CD8-positive, alpha-beta memory T cell (primary cell): Measurements from ENCODE around the gene ADAMTS7. TPM values are rescaled to one million over a fixed set of nuclear protein-coding genes. Genes with fewer than 3 reads are reported as not detected.
"Not testable (repeated sequence)": the region's sequence is repeated elsewhere in the genome, so short reads cannot be mapped to it uniquely, and the experiment has no call there.

Source experiments
- CTCF ChIA-PET: fragments of 350-600 bp; sonication (Branson Sonifier 250); formaldehyde crosslinking; loops from one replicate; lab custom pipeline; 2021; ENCODE audit warnings: antibody characterized with exemption; lab: Charles Lee
- POLR2A ChIA-PET: fragments of 350-600 bp; sonication (Branson Sonifier 250); formaldehyde crosslinking; loops from one replicate; lab custom pipeline; 2021; ENCODE audit warnings: antibody characterized with exemption; lab: Charles Lee
- DNase-seq, 5 donors: peaks; one replicate each; pipeline versions ENCODE4 v3.0.0 to v3.0.0-alpha.2; 2020 to 2022; ENCODE audit warnings: mixed read lengths in 1 of 5
- H3K27ac ChIP-seq: one replicate; pipeline ENCODE4 v1.7.0; 2013; ENCODE audit warnings: low read depth, mild to moderate bottlenecking, low read length, moderate library complexity
- H3K27me3 ChIP-seq: 2 replicates; pipeline ENCODE4 v1.7.0; 2013; ENCODE audit warnings: low read length, mild to moderate bottlenecking; ENCODE audit not compliant: insufficient read depth, poor library complexity, severe bottlenecking
- H3K36me3 ChIP-seq: 2 replicates; pipeline ENCODE4 v1.7.0; 2013; ENCODE audit warnings: mild to moderate bottlenecking, low read length, moderate library complexity; ENCODE audit not compliant: insufficient read depth
- H3K4me1 ChIP-seq: 2 replicates; pipeline ENCODE4 v1.7.0; 2013; ENCODE audit warnings: mild to moderate bottlenecking, low read length, moderate library complexity; ENCODE audit not compliant: insufficient read depth
- H3K4me3 ChIP-seq: 2 replicates; pipeline ENCODE4 v1.7.0; 2013; ENCODE audit warnings: mild to moderate bottlenecking, low read length
- H3K9me3 ChIP-seq: 2 replicates; pipeline ENCODE4 v1.7.0; 2013; ENCODE audit warnings: mild to moderate bottlenecking, low read length
- H3K27ac Mint-ChIP-seq, 8 donors: one replicate each; pipeline ENCODE4 v1.8.0; 2020 to 2021; ENCODE audit warnings: mixed read lengths in 8 of 8, mild to moderate bottlenecking in 6 of 8, inconsistent platforms in 3 of 8, moderate library complexity in 3 of 8
- H3K27me3 Mint-ChIP-seq, 2 donors: one replicate each; pipeline ENCODE4 v1.8.0; 2020 to 2021; ENCODE audit warnings: mixed read lengths in 2 of 2, mild to moderate bottlenecking in 1 of 2, moderate library complexity in 1 of 2
- H3K36me3 Mint-ChIP-seq, 3 donors: one replicate each; pipeline ENCODE4 v1.8.0; 2020 to 2021; ENCODE audit warnings: mixed read lengths in 3 of 3, inconsistent platforms in 1 of 3, mild to moderate bottlenecking in 1 of 3
- H3K4me1 Mint-ChIP-seq, 3 donors: one replicate each; pipeline ENCODE4 v1.8.0; 2020 to 2021; ENCODE audit warnings: mixed read lengths in 3 of 3, inconsistent platforms in 1 of 3, mild to moderate bottlenecking in 1 of 3
- H3K4me3 Mint-ChIP-seq, 7 donors: one replicate each; pipeline ENCODE4 v1.8.0; 2020 to 2021; ENCODE audit warnings: mixed read lengths in 7 of 7, mild to moderate bottlenecking in 6 of 7, moderate library complexity in 4 of 7, inconsistent platforms in 2 of 7
- H3K9me3 Mint-ChIP-seq, 5 donors: one replicate each; pipeline ENCODE4 v1.8.0; 2020 to 2022; ENCODE audit warnings: mixed read lengths in 5 of 5, mild to moderate bottlenecking in 3 of 5, moderate library complexity in 2 of 5, inconsistent platforms in 1 of 5
- polyA plus RNA-seq: library from polyadenylated mRNA; unstranded; fragments of 300-500 nt; fragmentation: Illumina TruSeq; gene quantifications from one replicate; pipeline ENCODE4 v1.2.3, GENCODE V29; 2021
- total RNA-seq, 2 experiments: library from RNA; stranded (reverse); gene quantifications; one replicate each; pipeline ENCODE4 v1.2.3, GENCODE V29; 2021

ADAMTS7 gene
- total and polyA plus RNA-seq, 3 experiments from 2014 or later = 0.07 to 0.13 TPM; not detected in 1

DNA sequence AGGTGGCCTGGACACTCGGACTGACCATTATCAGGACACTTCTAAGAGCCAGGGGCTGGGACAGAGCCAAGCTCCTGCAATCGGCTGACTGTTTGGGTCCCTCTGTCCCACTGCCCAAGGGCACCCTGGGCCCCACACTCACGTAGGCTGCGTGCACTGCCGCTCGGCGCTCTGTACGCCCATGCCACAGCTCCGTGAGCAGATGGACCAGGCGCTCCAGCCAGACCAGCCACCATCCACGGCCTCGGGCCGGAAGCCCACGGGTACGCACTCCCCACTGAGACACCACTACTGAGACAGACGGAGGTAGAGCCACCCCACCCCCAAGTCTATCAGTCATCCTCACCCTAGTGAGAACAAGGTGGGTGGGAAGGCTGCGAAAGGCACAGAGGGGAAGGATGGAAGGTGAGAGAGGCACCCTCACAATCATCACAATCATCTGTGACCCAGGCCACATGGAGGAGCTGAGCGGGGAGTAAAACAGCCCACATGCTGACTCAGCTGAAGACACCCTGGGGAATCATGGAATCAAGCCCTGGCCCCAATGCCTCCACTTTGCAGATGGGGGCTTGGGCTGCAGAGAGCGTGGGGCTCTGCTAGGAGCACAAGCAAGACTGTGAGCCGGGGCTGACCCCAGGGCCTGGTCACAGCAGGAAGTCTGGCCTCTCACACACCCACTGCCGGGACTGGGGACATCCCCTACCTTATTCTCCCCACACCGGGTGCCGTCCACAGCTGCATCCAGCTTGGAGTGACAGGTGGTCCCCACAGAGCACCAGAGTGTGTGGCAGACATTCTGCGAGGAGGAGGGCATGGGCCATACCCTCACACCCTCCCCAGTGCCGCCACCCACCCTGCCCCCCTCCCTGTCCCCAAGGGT is 35.0 kb downstream of the ADAMTS7 start:
- H3K4me3 Mint-ChIP-seq, H3K36me3 Mint-ChIP-seq, H3K27ac Mint-ChIP-seq, POLR2A ChIA-PET, CTCF ChIA-PET, H3K27me3 ChIP-seq, H3K4me1 Mint-ChIP-seq, DNase-seq, H3K9me3 Mint-ChIP-seq, H3K27ac ChIP-seq, H3K27me3 Mint-ChIP-seq, H3K9me3 ChIP-seq, H3K36me3 ChIP-seq, H3K4me3 ChIP-seq, H3K4me1 ChIP-seq: not testable (repeated sequence)

DNA sequence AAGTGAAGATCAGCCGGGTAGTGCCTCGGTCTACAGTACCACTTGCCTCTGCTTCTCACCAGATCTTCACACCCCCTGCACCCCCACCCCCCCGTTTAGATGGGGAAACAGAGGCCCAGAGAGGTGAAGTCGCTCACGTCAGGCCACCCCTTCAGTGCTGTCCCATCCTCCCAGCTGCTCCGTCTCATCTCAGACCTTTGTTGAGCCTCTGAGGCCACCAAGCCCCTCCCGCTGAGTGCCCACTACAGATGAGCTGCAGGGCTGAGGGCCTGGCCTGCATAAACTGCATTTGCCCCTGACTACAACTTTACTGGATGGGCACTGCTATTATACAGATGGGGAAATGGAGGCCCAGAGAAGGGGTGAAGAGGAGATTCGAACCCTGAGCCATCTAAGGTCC is 35.8 kb downstream of the ADAMTS7 start:
- no peak overlapping the region for H3K4me3 ChIP-seq
- H3K27me3 ChIP-seq = no peaks in the 10 kb centered on the region
- Mint-ChIP-seq H3K9me3 (no peaks in the 10 kb centered on the region), H3K27me3 (peaks cover 3 to 8% of the 10 kb centered on the region in 2 donors), H3K27ac (no peak overlapping the region), H3K4me1 (no peaks in the 10 kb centered on the region), H3K36me3 (no peaks in the 10 kb centered on the region), H3K4me3 (no peak overlapping the region)
- ChIA-PET CTCF (no interaction called here), POLR2A (no interaction called here)
- no peaks in the 10 kb centered on the region for H3K36me3 ChIP-seq
- no peak overlapping the region for H3K27ac ChIP-seq
- DNase-seq = no peak
- H3K4me1 ChIP-seq = no peaks in the 10 kb centered on the region
- no peaks in the 10 kb centered on the region for H3K9me3 ChIP-seq

DNA sequence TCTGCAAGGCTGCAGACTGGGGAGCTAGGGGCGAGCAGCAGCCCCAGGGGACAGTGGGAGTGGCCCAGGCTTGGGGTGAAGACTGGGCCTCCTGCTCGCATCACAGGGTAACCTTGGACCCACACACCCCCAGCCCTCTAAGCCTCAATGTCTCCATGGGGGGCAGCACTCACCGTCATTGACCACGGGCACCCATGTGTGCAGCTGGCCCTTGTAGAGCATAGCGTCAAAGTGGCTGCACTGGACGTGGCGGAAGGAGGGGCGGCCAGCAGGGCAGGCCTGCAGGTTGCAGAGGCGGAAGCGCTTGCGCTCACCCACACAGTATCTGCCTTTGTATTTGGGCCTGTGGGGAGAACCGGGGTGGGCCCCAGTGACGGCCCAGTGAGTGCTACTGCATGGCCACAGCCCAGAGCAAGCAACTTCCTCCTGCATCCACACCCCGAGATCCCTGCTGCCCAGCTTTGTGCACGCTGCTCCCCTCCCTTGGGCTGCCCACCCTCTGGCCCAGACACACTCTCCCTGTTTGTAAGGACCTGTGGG is 36.7 kb downstream of the ADAMTS7 start:
- H3K4me3 ChIP-seq, H3K4me1 ChIP-seq, H3K27ac ChIP-seq, CTCF ChIA-PET, H3K27me3 Mint-ChIP-seq, H3K36me3 ChIP-seq, H3K36me3 Mint-ChIP-seq, H3K4me3 Mint-ChIP-seq, H3K9me3 Mint-ChIP-seq, H3K27me3 ChIP-seq, H3K9me3 ChIP-seq, H3K4me1 Mint-ChIP-seq, DNase-seq, H3K27ac Mint-ChIP-seq: not testable (repeated sequence)
- POLR2A ChIA-PET = interaction anchor here (0.6 kb wide), 1 partner anchor 1474 kb away, joined by 3 read pairs; no protein-coding TSS in a partner anchor

DNA sequence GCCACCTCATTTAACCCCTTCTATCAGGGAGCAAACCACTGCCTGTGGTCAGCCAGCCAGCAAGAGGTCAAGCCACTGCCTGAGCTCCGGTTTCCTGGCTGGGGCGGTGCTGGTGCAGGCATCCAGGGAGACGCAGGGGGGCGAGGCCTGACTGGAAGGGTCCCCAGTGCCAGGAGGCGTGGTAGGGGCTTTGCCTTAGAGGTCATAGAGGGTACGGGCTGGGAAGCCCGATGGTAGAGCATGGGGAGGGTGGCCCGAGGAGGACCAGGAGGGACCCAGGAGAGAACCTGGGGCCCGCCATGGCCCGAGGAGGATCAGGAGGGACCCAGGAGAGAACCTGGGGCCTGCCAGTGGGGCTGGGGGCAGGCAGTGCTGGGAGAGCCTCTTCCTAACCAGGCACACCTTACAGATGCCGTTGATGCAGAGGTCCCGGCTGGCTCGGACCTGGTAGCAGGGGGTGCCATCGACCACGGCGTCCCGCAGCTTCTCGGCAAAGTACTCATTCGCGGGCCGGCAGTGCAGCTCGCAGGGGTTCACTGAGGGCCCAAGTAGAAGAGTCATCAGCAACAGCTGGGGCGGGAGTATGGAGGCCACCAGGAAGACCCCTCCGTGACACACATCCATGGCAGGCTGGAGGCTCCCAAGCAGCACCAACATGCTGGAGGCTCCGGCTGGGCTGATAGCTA is 37.4 kb downstream of the ADAMTS7 start:
- H3K27me3 Mint-ChIP-seq, CTCF ChIA-PET, H3K27ac ChIP-seq, H3K4me1 Mint-ChIP-seq, DNase-seq, H3K4me3 Mint-ChIP-seq, H3K4me1 ChIP-seq, POLR2A ChIA-PET, H3K36me3 Mint-ChIP-seq, H3K9me3 ChIP-seq, H3K27me3 ChIP-seq, H3K9me3 Mint-ChIP-seq, H3K27ac Mint-ChIP-seq, H3K36me3 ChIP-seq, H3K4me3 ChIP-seq: not testable (repeated sequence)

DNA sequence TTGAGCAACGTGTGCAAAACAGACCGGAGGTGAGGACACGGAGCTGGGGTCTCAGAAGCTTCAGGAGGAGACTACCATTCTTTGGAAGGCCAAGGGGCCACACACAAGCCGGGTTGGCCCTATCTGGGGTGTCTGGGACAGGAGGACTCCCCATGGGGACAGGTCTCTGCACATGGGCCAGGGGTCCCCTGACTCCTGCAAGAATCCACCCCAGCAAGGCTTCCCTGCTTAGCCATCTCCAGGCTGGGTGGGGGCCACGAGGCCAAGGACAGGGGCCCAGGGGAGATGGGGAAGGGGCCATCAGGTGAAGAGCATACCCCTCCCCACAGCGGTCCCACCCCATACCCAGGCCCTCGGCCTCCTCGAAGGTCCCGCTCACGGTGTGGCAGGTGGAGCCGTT is 38.5 kb downstream of the ADAMTS7 start:
- no peak for DNase-seq
- ChIA-PET CTCF (no interaction called here), POLR2A (no interaction called here)
- no peak overlapping the region for H3K4me3 ChIP-seq
- Mint-ChIP-seq H3K27ac (peak overlapping the region in 1 of 8 donors; percentile 29), H3K4me1 (no peaks in the 10 kb centered on the region), H3K9me3 (no peaks in the 10 kb centered on the region), H3K27me3 (peaks cover 3 to 4% of the 10 kb centered on the region in 2 donors), H3K4me3 (no peak overlapping the region), H3K36me3 (no peaks in the 10 kb centered on the region)
- H3K36me3 ChIP-seq = no peaks in the 10 kb centered on the region
- no peaks in the 10 kb centered on the region for H3K4me1 ChIP-seq
- H3K27me3 ChIP-seq = no peaks in the 10 kb centered on the region
- no peaks in the 10 kb centered on the region for H3K9me3 ChIP-seq
- no peak overlapping the region for H3K27ac ChIP-seq

DNA sequence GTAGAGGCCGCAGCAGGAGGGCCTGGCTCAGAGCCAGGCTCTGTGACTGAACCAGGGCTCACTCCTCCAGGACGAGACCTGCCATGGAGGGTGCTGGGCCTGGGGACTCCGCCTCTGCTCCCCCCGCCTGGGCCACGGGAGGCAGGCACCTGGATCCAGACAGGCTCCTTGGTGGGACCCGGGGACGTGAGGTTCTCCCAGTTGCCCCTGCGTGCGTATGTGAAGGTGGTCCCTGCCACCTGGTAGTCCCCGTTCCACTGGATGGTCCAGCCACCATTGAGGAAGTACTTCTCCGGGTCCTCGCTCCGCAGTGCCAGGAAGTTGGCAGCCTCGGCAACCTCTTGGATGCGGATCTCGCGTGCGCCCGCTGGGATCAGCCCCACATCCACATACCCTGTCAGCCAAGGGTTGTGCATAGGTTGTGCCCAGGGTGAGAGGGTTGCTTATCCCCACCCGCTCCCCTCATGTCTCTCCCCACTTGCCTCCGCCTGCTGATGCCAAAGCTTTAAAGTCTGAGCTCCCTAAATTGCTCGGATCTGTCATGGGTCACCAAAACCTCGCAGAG is 39.7 kb downstream of the ADAMTS7 start:
- H3K9me3 Mint-ChIP-seq, H3K4me3 ChIP-seq, H3K27ac Mint-ChIP-seq, H3K27me3 ChIP-seq, CTCF ChIA-PET, DNase-seq, H3K4me3 Mint-ChIP-seq, H3K9me3 ChIP-seq, H3K27me3 Mint-ChIP-seq, POLR2A ChIA-PET, H3K4me1 Mint-ChIP-seq, H3K27ac ChIP-seq, H3K36me3 ChIP-seq, H3K36me3 Mint-ChIP-seq, H3K4me1 ChIP-seq: not testable (repeated sequence)

DNA sequence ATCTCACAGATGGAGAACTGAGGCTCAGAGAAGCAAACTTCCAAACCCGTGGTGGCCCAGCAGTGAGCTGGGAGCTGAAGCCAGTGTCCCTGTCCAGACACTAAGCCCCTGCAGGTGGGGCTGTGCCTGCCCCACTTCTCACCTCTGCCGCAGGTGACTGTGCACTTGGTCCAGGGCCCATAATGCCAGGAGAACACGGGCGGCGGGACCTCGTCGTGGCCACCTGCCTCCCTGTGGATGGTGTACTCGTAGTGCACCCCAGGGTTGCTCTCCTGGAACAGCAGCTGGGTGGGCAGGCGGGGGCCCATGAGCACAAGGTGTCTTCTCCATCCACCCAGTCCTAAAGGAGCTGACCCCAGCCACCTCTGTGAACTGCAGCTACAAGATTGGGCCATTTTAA is 40.2 kb downstream of the ADAMTS7 start:
- POLR2A ChIA-PET, H3K27ac Mint-ChIP-seq, CTCF ChIA-PET: not testable (repeated sequence)

DNA sequence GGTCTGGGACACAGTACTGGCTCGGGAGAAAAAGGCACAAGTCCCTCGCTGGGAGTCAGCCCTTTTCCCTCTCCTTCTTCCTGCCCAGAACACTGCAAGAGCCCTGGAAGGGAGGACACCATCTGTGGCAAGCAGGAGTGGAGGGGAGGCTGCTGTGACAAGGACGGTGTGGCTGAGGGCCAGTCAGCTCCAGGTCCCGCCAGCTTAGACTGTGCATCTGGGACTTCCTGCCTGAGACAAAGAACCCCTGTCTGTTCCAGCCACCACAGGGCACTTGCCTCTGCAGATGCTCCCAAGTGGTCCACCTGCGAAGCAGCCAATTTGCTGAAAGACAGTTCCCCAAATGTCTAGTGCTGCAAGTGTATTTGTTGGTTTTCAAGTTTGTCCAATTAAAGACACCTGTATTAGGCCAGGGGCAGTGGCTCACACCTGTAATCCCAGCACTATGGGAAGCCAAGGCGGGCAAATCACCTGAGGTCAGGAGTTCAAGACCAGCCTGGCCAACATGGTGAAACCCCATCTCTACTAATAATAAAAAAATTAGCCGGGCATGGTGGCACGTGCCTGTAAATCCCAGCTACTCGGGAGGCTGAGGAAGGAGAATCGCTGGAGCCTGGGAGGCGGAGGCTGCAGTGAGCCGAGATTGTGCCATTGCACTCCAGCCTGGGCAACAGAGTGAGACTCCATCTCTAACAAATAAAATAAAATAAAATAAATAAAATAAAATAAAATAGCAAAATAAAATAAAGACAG is 41.6 kb downstream of the ADAMTS7 start:
- H3K4me1 ChIP-seq, H3K9me3 Mint-ChIP-seq, H3K4me3 Mint-ChIP-seq, H3K36me3 Mint-ChIP-seq, DNase-seq, H3K27ac ChIP-seq, CTCF ChIA-PET, H3K27me3 Mint-ChIP-seq, H3K27ac Mint-ChIP-seq, POLR2A ChIA-PET, H3K36me3 ChIP-seq, H3K4me1 Mint-ChIP-seq, H3K4me3 ChIP-seq, H3K9me3 ChIP-seq, H3K27me3 ChIP-seq: not testable (repeated sequence)

More for the DNA sequence above, 40.2 kb downstream of the ADAMTS7 start:
- not testable (repeated sequence) for H3K4me1 ChIP-seq, H3K27me3 Mint-ChIP-seq, DNase-seq, H3K36me3 Mint-ChIP-seq, H3K4me3 ChIP-seq, H3K4me3 Mint-ChIP-seq, H3K36me3 ChIP-seq, H3K27ac ChIP-seq, H3K27me3 ChIP-seq, H3K9me3 Mint-ChIP-seq, H3K9me3 ChIP-seq, H3K4me1 Mint-ChIP-seq
